CD4-positive, alpha-beta T cell treated with Interleukin-15 for 4 hours (primary cell): ENCODE results near the gene ZNF557.

ENCODE experiments used
- DNase-seq: peaks from one replicate; pipeline ENCODE4 v3.0.0-alpha.2; 2020; ENCODE audit warnings: low spot score

ZNF557 gene

DNA sequence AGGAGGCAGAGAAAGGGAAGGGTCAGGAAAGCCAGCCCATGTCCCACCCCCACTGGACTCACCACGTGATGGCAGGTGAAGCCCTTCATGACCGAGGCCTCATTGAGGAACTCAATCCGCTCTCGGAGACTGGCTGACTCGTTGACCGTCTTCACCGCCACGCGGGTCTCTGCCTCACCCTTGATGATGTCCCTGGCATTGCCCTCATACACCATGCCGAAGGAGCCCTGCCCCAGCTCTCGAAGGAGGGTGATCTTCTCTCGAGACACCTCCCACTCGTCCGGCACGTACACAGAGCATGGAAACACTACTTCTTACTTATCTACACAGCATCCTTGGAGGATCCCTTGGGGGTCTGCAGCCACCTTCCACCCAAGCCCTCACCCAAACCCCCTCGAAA lies 55.7 kb downstream of the ZNF557 start:
- DNase-seq: no peak

DNA sequence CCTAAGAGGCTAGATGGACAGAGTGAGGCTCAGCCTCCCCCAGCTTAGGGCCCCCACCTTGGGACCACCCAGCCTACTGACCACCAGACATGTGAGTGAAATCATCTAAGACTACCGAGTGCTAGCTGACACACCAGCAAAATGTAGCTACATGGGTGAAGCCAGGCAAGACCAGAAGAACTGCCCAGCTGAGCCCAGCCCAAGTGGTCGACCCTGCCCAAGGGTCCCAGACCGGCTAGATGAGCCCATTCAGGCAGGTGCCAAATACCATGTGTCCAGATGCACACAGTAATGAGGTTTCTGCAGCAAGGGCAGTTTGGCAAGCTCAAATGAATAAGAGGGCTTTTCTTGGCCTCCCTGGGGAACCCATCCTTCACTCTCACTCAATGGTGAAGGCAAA lies 56.6 kb downstream of the ZNF557 start:
- DNase-seq: no peak

DNA sequence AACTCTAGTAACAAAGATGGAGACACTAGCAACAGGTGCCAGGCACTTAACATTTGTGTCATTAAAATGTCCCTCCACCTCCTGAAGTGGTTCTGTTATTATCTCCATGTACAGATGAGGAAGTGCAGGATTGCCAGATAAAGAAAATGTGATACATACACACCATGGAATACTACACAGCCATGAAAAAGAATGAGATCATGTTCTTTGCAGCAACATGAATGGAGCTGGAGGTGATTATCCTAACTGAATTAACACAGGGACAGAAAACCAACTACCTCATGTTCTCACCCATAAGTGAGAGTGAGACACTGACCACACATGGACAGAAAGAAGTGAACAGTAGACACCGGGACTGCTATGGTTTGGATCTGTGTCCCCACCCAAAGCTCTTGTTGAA lies 60.5 kb downstream of the ZNF557 start:
- DNase-seq: no peak

DNA sequence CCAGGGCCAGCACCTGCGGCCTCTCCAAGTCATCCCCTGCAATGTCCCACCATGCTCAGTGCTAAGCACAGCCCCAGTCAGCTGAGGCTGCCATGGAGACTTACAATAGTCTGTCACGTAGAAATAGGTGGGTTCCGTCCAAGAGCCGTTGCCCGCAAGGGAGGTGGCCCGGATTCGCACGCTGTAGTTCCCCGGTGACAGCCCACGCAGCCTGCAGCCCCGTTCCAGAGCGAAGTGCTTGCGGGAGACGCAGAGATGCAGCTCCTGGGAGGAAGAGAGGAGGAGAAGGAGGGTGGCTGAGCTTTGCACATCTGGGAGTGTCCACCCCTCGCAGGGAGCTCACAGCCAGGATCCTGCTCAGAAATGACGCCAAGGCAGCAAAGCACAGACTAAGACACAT lies 62.6 kb downstream of the ZNF557 start:
- no peak for DNase-seq

DNA sequence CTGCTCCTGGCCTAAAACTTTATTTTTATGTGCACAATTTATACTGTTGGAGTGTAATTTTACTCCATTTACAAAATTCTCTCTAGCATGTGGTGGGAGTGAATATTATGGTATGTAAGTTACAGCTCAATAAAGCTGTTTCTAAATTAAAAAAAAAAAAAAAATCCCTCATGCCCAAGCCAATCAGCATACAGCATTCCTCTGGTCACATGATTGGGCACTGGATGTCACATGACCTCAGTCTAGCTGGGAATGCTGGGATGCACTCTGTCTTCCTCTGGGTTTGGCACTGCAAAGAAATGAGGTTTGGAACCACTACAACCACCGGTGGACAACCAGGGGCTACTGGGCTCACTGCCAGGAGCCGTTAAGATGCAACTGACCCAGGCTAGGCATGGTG lies 67.6 kb downstream of the ZNF557 start:
- DNase-seq: no peak
